Measurements from ENCODE around the gene CPM. TPM values are rescaled to one million over a fixed set of nuclear protein-coding genes. Genes with fewer than 3 reads are reported as not detected.

Gene CPM
- total and polyA plus RNA-seq, 2 of the 4 experiments (the other 2 are of a cell fraction), result 2.0 to 8.8 TPM

GRCh38 chr12:68911197-68911718 lies 21.7 kb downstream of the CPM start:
- H3K4ac ChIP-seq (ENCODE audit: low read depth, low read length), result no peak overlapping the region
- H4K20me1 ChIP-seq (ENCODE audit: insufficient read depth, low read length), result no peaks in the 10 kb centered on the region
- no peak overlapping the region for H2BK5ac ChIP-seq (ENCODE audit: low read depth, low read length, poor library complexity, severe bottlenecking)
- H4K5ac ChIP-seq (ENCODE audit: low read depth, low read length), result no peak overlapping the region
- H3K4me2 ChIP-seq (ENCODE audit: low read depth, low read length), result no peak overlapping the region
- no peaks in the 10 kb centered on the region for H3K9me3 ChIP-seq (ENCODE audit: control insufficient read depth, insufficient read depth, low read length)
- no peak overlapping the region for H4K8ac ChIP-seq (ENCODE audit: low read depth in 2 of 2, low read length in 2 of 2)
- H3K56ac ChIP-seq (ENCODE audit: extremely low read depth, insufficient read depth, low read length), result no peak overlapping the region
- H2AK9ac ChIP-seq (replicated peaks; ENCODE audit: low read depth, low read length, poor library complexity), result no peak overlapping the region
- in situ Hi-C loops (cut with MboI; ENCODE audit: low sequenced_read_pairs), result no loop called here
- H3K36me3 ChIP-seq (ENCODE audit: control insufficient read depth, insufficient read depth, low read length), result no peaks in the 10 kb centered on the region
- H4K91ac ChIP-seq (ENCODE audit: insufficient read depth, low read depth, low read length), result no peak overlapping the region
- no peak overlapping the region for H3K9ac ChIP-seq (ENCODE audit: low read depth, low read length)
- CTCF ChIA-PET, result interaction anchor here (0.5 kb wide), 1 partner anchor 13 kb away, joined by 3 read pairs; no protein-coding TSS in a partner anchor
- no peak overlapping the region for H2AK5ac ChIP-seq (ENCODE audit: low read depth, low read length)
- no peaks in the 10 kb centered on the region for H3K27me3 ChIP-seq (ENCODE audit: control insufficient read depth, insufficient read depth, low read length)
- H3K23ac ChIP-seq (ENCODE audit: low read depth, low read length), result no peak overlapping the region
- no peak for TF ChIP-seq ELK1 (IDR thresholded peaks at IDR 0.05; ENCODE audit: borderline replicate concordance, low read depth, low read length)
- TF ChIP-seq RCOR1 (IDR thresholded peaks at IDR 0.05; ENCODE audit: insufficient replicate concordance, low read length), result no peak
- TF ChIP-seq RFX5 (IDR thresholded peaks at IDR 0.05; ENCODE audit: low read depth, low read length), result no peak
- TF ChIP-seq MAFK (IDR thresholded peaks at IDR 0.05; ENCODE audit: low read depth, low read length), result no peak
- no peak for TF ChIP-seq CTCF (conservative IDR thresholded peaks at IDR 0.05; ENCODE audit: low read depth, low read length)
- H3K14ac ChIP-seq (replicated peaks; ENCODE audit: low read depth, low read length), result no peak overlapping the region
- 100% methylated on average over 1 of the region's 2 CpGs; no CpG with 5 or more reads in 1 of the 2 experiments for WGBS, 2 experiments (ENCODE audit: extremely low coverage in 2 of 2, insufficient read length in 1 of 2)
- no peak overlapping the region for H2BK15ac ChIP-seq (ENCODE audit: low read depth, low read length)
- no TSS peak for BruUV-seq (replicated peaks)
- no peaks in the 10 kb centered on the region for H3K79me1 ChIP-seq (ENCODE audit: low read depth in 1 of 2, low read length in 2 of 2)
- ATAC-seq (ENCODE audit: low read depth) (no peak), DNase-seq (no peak)
- POLR2A ChIA-PET (ENCODE audit: unreplicated experiment), result interaction anchor here (0.5 kb wide), 1 partner anchor 502 kb away, joined by 7 read pairs; no protein-coding TSS in a partner anchor
- no peak overlapping the region for H3K18ac ChIP-seq (ENCODE audit: low read depth, low read length)
- H2BK120ac ChIP-seq (ENCODE audit: low read depth, low read length), result no peak overlapping the region
- intact Hi-C loops (cut with micrococcal nuclease), result no loop called here
- H2BK20ac ChIP-seq (ENCODE audit: low read depth, low read length), result no peak overlapping the region
- 0 out of 2 replicates have a peak, but pooled peaks cover 3% of the 10 kb centered on the region for H3K4me1 ChIP-seq (ENCODE audit: control insufficient read depth, insufficient read depth, low read length)
- no peak overlapping the region for H2AFZ ChIP-seq (replicated peaks; ENCODE audit: low read length, poor library complexity)
- 0 out of 2 replicates have a peak, but pooled peaks cover 4% of the 10 kb centered on the region for H3K9me1 ChIP-seq (ENCODE audit: insufficient read depth, low read length)
- dilution Hi-C loops (cut with HindIII; ENCODE audit: low sequenced_read_pairs, unreplicated experiment), result no loop called here
- no peak overlapping the region for H3K4me3 ChIP-seq (ENCODE audit: insufficient read depth, low read depth, low read length)
- no peak overlapping the region for H3K27ac ChIP-seq (ENCODE audit: insufficient read depth, low read length)
